ENCODE results near the gene HSPA4. TPM values are rescaled to one million over a fixed set of nuclear protein-coding genes. Genes with fewer than 3 reads are reported as not detected.
A peak's percentile ranks its signal among the peaks of the same experiment; 100 is the strongest.

The HSPA4 gene
- total RNA-seq, 8 experiments from 2014 or later = 77.9 to 159 (median 113) TPM

- in situ Hi-C loops (cut with MboI; ENCODE audit: low pct_unique_long_range_greater_than_20kb in 2 of 9, low sequenced_read_pairs in 9 of 9, unreplicated experiment in 9 of 9) = no loop called here
- WGBS, 10 experiments = 83 to 100% (median 100%) methylated on average over 1 to 5 of the region's 15 CpGs; no CpG with 5 or more reads in 3 of the 10 experiments
- ATAC-seq (replicated peaks in 6 of 8) = no peak
- Histone ChIP-seq H3K27ac (no peak overlapping the region), H3K4me1 (replicated peaks in 1 of 2) (peaks cover 11 to 17% of the 10 kb centered on the region in 2 donors), H3K4me3 (peak overlapping the region; percentile 65 to 92 (median 83))
Observed at GRCh38 chr5:133053448-133053847, 1.6 kb downstream of the HSPA4 start.

DNA sequence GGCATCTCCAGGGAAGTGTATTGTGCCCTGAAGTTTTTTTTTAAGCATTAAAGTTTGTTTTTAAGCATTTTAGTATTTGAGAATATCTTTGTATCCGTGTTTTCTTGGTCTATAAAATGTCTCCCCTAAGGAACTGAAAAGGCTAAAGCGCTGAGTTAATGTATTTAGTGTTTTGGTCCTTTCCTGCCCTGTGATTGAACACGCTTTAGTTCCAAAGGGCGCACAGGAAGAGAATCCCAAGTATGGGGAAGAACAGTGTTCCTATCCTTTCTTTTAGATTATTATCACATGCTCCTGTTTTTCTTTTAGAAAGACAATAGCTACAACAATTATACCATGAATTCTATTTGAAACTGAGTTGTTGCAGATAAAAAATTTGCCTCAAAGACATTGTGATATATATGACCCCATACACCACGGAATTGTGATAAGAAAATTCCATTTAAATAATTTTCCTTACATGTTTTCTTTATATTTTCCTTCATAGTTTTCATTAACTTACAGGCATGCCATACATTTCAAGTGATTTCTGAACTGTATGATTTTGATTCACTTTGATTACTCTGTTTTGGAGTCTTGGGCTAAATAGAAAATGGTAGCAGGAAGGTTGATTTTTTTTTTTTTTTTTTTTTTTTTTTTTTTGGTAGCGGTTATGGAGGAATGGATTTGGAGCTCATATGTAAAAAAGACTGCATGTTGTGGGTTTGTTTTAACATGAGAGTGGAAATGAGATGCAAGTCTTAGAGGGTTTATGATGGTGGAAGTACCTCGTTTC, 3.1 kb downstream of the HSPA4 start:
- H3K4me1 ChIP-seq (replicated peaks in 1 of 2) = peaks cover 10 to 13% of the 10 kb centered on the region in 2 donors
- H3K27ac ChIP-seq = no peak overlapping the region
- no peak for ATAC-seq (replicated peaks in 6 of 8)
- 88 to 100% (median 96%) methylated on average over 2 to 7 of the region's 7 CpGs for WGBS, 10 experiments
- H3K4me3 ChIP-seq = no peak overlapping the region
- in situ Hi-C loops (cut with MboI; ENCODE audit: low pct_unique_long_range_greater_than_20kb in 2 of 9, low sequenced_read_pairs in 9 of 9, unreplicated experiment in 9 of 9) = no loop called here

GRCh38 chr5:133056891-133057290, 5.1 kb downstream of the HSPA4 start:
- 80 to 100% (median 100%) methylated on average over 1 of the region's 1 CpG; no CpG with 5 or more reads in 2 of the 10 experiments for WGBS, 10 experiments
- in situ Hi-C loops (cut with MboI; ENCODE audit: low pct_unique_long_range_greater_than_20kb in 2 of 9, low sequenced_read_pairs in 9 of 9, unreplicated experiment in 9 of 9) = no loop called here
- peaks cover 0 to 6% of the 10 kb centered on the region in 2 donors for H3K4me1 ChIP-seq (replicated peaks in 1 of 2)
- no peak overlapping the region for H3K4me3 ChIP-seq
- H3K27ac ChIP-seq = no peak overlapping the region
- ATAC-seq (replicated peaks in 6 of 8) = no peak

DNA sequence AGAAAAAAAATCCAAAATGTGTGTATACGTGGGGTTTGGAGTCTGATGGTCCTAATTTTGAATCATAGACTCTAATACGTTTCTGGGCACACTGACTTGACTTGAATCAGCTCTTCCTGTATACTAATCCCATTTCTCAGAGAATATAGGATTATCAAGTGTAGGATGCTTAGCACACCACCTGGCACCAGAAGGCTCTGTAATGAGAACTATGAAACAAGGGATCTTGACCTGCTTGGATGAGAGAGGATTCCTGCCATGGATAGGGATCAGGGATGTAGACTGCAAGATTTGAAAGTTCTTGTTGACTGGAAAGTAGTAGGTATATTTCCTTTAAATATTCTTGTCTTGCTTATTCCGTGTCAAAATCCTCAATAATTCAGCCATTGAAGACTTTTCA, 7.8 kb downstream of the HSPA4 start:
- in situ Hi-C loops (cut with MboI; ENCODE audit: low pct_unique_long_range_greater_than_20kb in 2 of 9, low sequenced_read_pairs in 9 of 9, unreplicated experiment in 9 of 9) = no loop called here
- 67 to 100% (median 96%) methylated on average over 1 to 3 of the region's 3 CpGs; no CpG with 5 or more reads in 1 of the 10 experiments for WGBS, 10 experiments
- ATAC-seq (replicated peaks in 6 of 8) = no peak
- no peak overlapping the region for H3K4me3 ChIP-seq
- H3K4me1 ChIP-seq (replicated peaks in 1 of 2) = no peaks in the 10 kb centered on the region
- H3K27ac ChIP-seq = no peak overlapping the region

GRCh38 chr5:133062276-133062675, 10.5 kb downstream of the HSPA4 start:
- no peak overlapping the region for H3K27ac ChIP-seq
- 50 to 100% (median 89%) methylated on average over 1 of the region's 1 CpG; no CpG with 5 or more reads in 3 of the 10 experiments for WGBS, 10 experiments
- H3K4me1 ChIP-seq (replicated peaks in 1 of 2) = no peaks in the 10 kb centered on the region
- in situ Hi-C loops (cut with MboI; ENCODE audit: low pct_unique_long_range_greater_than_20kb in 2 of 9, low sequenced_read_pairs in 9 of 9, unreplicated experiment in 9 of 9) = no loop called here
- H3K4me3 ChIP-seq = no peak overlapping the region
- no peak for ATAC-seq (replicated peaks in 6 of 8)

DNA sequence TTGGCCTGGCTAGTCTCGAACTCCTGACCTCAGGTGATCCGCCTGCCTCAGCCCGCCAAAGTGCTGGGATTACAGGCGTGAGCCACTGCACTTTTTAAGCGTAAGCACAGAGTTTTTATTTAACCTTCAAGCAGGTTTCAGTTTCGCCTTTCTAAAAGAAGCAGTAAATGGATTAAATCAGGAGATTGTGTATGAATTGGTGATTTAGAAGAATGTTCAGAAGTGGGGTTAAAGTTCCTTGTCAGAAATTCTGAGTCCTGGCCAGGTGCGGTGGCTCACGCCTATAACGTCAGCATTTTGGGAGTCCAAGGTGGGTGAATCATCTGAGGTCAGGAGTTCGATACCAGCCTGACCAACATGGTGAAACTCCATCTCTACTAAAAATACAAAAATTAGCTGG, 12.2 kb downstream of the HSPA4 start:
- no peak overlapping the region for H3K27ac ChIP-seq
- H3K4me1 ChIP-seq (replicated peaks in 1 of 2) = no peaks in the 10 kb centered on the region
- no peak for ATAC-seq (replicated peaks in 6 of 8)
- in situ Hi-C loops (cut with MboI; ENCODE audit: low pct_unique_long_range_greater_than_20kb in 2 of 9, low sequenced_read_pairs in 9 of 9, unreplicated experiment in 9 of 9) = no loop called here
- 50 to 100% (median 80%) methylated on average over 1 to 10 of the region's 10 CpGs; no CpG with 5 or more reads in 3 of the 10 experiments for whole genome bisulfite sequencing, 10 experiments
- H3K4me3 ChIP-seq = no peak overlapping the region

- WGBS, 10 experiments = 100% methylated on average over 1 of the region's 1 CpG; no CpG with 5 or more reads in 2 of the 10 experiments
- H3K27ac ChIP-seq = no peak overlapping the region
- no peak for ATAC-seq (replicated peaks in 6 of 8)
- no peaks in the 10 kb centered on the region for H3K4me1 ChIP-seq (replicated peaks in 1 of 2)
- in situ Hi-C loops (cut with MboI; ENCODE audit: low pct_unique_long_range_greater_than_20kb in 2 of 9, low sequenced_read_pairs in 9 of 9, unreplicated experiment in 9 of 9) = no loop called here
- H3K4me3 ChIP-seq = no peak overlapping the region
Observed at GRCh38 chr5:133065471-133065870, 13.7 kb downstream of the HSPA4 start.

DNA sequence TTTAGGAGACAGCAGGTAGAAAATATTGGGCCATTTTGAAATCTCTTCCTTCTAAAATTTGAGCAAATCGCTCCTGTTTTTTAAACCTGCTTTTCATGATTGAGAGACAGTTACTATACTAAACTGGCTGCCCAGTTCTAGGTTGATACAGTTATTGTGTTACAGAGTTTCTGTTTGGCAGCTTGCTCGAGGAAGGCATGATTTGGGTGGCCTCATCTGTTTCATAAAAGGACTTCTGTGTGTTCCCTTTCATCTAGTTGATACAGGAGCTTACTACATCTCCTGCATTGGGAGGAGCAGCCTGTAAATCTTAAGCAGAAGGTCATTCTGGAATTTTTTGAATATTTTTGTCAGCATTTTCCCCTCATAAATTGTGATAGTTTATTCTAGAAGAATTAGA, 14.2 kb downstream of the HSPA4 start:
- no peaks in the 10 kb centered on the region for H3K4me1 ChIP-seq (replicated peaks in 1 of 2)
- no peak for ATAC-seq (replicated peaks in 6 of 8)
- H3K27ac ChIP-seq = no peak overlapping the region
- WGBS, 10 experiments = 83 to 100% (median 100%) methylated on average over 1 to 2 of the region's 2 CpGs; no CpG with 5 or more reads in 4 of the 10 experiments
- in situ Hi-C loops (cut with MboI; ENCODE audit: low pct_unique_long_range_greater_than_20kb in 2 of 9, low sequenced_read_pairs in 9 of 9, unreplicated experiment in 9 of 9) = no loop called here
- no peak overlapping the region for H3K4me3 ChIP-seq

- ATAC-seq (replicated peaks in 6 of 8) = peak; percentile 16 to 92 (median 65)
- in situ Hi-C loops (cut with MboI; ENCODE audit: low pct_unique_long_range_greater_than_20kb in 2 of 9, low sequenced_read_pairs in 9 of 9, unreplicated experiment in 9 of 9) = no loop called here
- H3K4me1 ChIP-seq (replicated peaks in 1 of 2) = peaks cover 0 to 4% of the 10 kb centered on the region in 2 donors
- no peak overlapping the region for H3K4me3 ChIP-seq
- no peak overlapping the region for H3K27ac ChIP-seq
- WGBS, 10 experiments = 17 to 89% (median 55%) methylated on average over 1 to 4 of the region's 4 CpGs
Observed at GRCh38 chr5:133072021-133072420, 20.2 kb downstream of the HSPA4 start.

DNA sequence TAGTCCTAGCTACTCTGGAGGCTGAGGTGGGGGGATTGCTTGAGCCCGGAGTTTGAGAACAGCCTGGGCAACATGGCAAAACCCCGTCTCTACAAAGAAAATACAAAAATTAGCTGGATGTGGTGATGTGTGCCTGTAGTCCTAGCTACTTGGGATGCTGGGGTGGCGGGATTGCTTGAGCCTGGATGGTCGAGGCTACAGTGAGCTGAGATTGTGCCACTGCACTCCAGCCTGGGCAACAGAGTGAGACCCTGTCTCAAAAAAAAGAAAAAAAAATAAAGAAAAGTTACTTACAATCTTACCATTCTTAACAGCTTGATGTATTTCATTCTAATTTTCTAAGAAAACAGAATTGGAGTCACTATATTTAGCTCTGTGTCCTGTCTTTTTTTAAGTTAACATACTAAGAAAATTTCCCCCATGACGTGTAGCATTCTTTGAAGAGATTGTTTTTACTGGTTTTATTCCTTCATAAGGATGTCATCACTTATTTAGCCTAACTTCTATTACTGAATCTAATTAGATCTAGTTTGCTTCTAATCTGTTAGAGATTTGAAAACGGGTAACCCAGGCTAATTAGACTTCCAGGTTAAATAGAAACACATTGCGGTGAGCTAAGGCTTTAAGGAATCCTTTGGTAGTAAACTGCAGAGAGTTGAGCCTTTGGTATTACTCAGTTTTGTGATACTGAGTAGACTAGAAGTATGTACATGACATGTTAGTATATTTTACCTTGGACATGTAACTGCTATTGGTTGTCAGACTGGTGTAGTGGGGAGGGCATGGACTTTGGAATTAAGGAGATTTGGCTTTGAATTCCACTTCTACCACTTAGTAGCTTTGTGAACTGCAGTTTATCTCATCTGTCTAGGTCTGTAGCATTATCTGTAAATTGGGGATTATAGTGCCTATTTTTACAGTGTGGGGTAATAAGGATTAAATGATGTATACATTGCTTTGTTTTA, 24.0 kb downstream of the HSPA4 start:
- no peak for ATAC-seq (replicated peaks in 6 of 8)
- WGBS, 10 experiments = 50 to 100% (median 92%) methylated on average over 2 to 7 of the region's 7 CpGs; no CpG with 5 or more reads in 1 of the 10 experiments
- no peak overlapping the region for H3K27ac ChIP-seq
- no peak overlapping the region for H3K4me3 ChIP-seq
- peaks cover 0 to 4% of the 10 kb centered on the region in 2 donors for H3K4me1 ChIP-seq (replicated peaks in 1 of 2)
- in situ Hi-C loops (cut with MboI; ENCODE audit: low pct_unique_long_range_greater_than_20kb in 2 of 9, low sequenced_read_pairs in 9 of 9, unreplicated experiment in 9 of 9) = no loop called here

DNA sequence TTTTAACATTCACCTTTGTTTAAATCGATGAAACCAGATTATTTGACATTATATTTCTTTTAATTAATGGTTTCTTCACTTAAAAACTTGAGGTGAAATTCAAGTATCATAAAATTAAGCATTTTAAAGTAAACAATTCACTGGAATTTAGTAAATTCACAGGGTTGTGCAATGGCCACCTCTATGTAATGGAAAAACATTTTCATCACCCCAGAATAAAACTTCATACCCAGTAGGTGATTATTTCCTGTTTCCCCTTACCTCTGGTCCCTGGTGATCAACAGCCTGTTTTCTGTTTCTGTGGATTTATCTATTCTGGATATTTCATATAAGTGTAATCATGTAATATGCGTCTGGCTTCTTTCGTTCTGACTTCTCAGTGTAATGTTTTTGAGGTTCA, 27.2 kb downstream of the HSPA4 start:
- in situ Hi-C loops (cut with MboI; ENCODE audit: low pct_unique_long_range_greater_than_20kb in 2 of 9, low sequenced_read_pairs in 9 of 9, unreplicated experiment in 9 of 9) = no loop called here
- 92 to 100% (median 96%) methylated on average over 1 to 3 of the region's 3 CpGs; no CpG with 5 or more reads in 1 of the 10 experiments for WGBS, 10 experiments
- Histone ChIP-seq H3K27ac (no peak overlapping the region), H3K4me3 (no peak overlapping the region), H3K4me1 (replicated peaks in 1 of 2) (no peaks in the 10 kb centered on the region)
- ATAC-seq (replicated peaks in 6 of 8) = no peak

DNA sequence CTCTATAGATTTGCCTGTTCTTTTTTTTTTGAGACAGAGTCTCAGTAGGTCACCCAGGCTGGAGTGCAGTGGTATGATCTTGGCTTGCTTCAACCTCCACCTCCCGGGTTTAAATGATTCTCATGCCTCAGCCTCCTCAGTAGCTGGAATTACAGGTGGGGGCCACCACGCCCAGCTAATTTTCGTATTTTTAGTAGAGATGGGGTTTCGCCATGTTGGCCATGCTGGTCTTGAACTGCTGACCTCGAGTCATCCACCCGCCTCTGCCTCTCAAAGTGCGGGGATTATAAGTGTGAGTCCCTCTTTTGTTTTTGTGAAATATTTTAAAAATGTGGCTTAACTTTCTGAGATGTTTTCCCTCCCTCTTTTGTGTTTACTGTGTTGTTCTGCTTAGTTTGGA, 29.2 kb downstream of the HSPA4 start:
- ATAC-seq (replicated peaks in 6 of 8) = no peak
- 53 to 100% (median 90%) methylated on average over 1 to 7 of the region's 7 CpGs for WGBS, 10 experiments
- no peak overlapping the region for H3K4me3 ChIP-seq
- in situ Hi-C loops (cut with MboI; ENCODE audit: low pct_unique_long_range_greater_than_20kb in 2 of 9, low sequenced_read_pairs in 9 of 9, unreplicated experiment in 9 of 9) = no loop called here
- H3K27ac ChIP-seq = no peak overlapping the region
- no peaks in the 10 kb centered on the region for H3K4me1 ChIP-seq (replicated peaks in 1 of 2)

DNA sequence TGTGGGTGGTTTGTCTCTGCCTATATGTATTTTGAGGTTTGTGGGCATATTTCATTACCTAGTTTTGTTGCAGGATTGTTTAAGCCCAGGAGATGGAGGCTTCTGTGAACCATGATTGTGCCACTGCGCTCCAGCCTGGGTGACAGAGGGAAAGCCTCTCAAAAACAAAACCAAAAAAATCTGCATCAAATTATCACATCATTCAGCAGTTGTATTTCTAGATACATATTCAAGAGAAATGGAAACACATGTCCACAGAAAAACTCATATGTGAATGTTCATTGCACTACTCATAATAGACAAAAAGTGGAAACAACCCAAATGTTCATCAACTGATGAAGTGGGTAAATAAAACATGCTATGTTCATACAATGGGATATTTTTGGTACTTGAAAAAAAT, 29.9 kb downstream of the HSPA4 start:
- H3K4me3 ChIP-seq = no peak overlapping the region
- in situ Hi-C loops (cut with MboI; ENCODE audit: low pct_unique_long_range_greater_than_20kb in 2 of 9, low sequenced_read_pairs in 9 of 9, unreplicated experiment in 9 of 9) = no loop called here
- H3K27ac ChIP-seq = no peak overlapping the region
- WGBS, 10 experiments = 33 to 100% (median 100%) methylated on average over 1 of the region's 1 CpG; no CpG with 5 or more reads in 3 of the 10 experiments
- peak in 3 of 8 experiments; percentile 69 to 85 (median 74) for ATAC-seq (replicated peaks in 6 of 8)
- no peaks in the 10 kb centered on the region for H3K4me1 ChIP-seq (replicated peaks in 1 of 2)

Measured in motor neuron (in vitro differentiated cells).